Loucy (cell line): ENCODE measurements around the gene ATOX1.

Source experiments
- EZH2phosphoT487 ChIP-seq: fragments of 200-600 bp; IDR thresholded peaks from 2 replicates; pipeline ENCODE4 v1.6.1; 2018; ENCODE audit warnings: antibody characterized with exemption, mild to moderate bottlenecking, moderate library complexity, borderline replicate concordance
- TF ChIP-seq, protein P1 (sequence below): fragments of 200-600 bp; sonication (generic); conservative IDR thresholded peaks from 2 replicates; pipeline ENCODE4 v1.5.1; 2014; ENCODE audit warnings: mild to moderate bottlenecking, antibody characterized with exemption, low read length

GRCh38 chr5:151805414-151806223 is 47.2 kb upstream of the ATOX1 start:
- TF ChIP-seq, protein P1, sequence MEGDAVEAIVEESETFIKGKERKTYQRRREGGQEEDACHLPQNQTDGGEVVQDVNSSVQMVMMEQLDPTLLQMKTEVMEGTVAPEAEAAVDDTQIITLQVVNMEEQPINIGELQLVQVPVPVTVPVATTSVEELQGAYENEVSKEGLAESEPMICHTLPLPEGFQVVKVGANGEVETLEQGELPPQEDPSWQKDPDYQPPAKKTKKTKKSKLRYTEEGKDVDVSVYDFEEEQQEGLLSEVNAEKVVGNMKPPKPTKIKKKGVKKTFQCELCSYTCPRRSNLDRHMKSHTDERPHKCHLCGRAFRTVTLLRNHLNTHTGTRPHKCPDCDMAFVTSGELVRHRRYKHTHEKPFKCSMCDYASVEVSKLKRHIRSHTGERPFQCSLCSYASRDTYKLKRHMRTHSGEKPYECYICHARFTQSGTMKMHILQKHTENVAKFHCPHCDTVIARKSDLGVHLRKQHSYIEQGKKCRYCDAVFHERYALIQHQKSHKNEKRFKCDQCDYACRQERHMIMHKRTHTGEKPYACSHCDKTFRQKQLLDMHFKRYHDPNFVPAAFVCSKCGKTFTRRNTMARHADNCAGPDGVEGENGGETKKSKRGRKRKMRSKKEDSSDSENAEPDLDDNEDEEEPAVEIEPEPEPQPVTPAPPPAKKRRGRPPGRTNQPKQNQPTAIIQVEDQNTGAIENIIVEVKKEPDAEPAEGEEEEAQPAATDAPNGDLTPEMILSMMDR = no peak
- no peak for TF ChIP-seq EZH2phosphoT487
